AG04449 (cell line): ENCODE data around the gene NDST4.

Experiments used
- CTCF ChIA-PET: fragments of 350-600 bp; formaldehyde crosslinking; extraction: SDS; loops from one replicate; lab custom pipeline; 2021; ENCODE audit warnings: antibody characterized with exemption; lab: Yijun Ruan, JAX
- POLR2A ChIA-PET: fragments of 400-600, 350-600 bp; formaldehyde crosslinking; extraction: SDS; loops from one replicate; lab custom pipeline; 2020; ENCODE audit warnings: antibody characterized with exemption, inconsistent platforms; lab: Yijun Ruan, JAX
- DNase-seq: peaks from one replicate; pipeline ENCODE4 v3.0.0-alpha.2; 2010; ENCODE audit warnings: low read depth, low spot score
- H3K4me3 ChIP-seq: 2 replicates; pipeline ENCODE4 v1.5.1; 2011; ENCODE audit warnings: low read depth, mild to moderate bottlenecking, control low read depth, low read length
- TF ChIP-seq, protein P1 (sequence below): IDR thresholded peaks from one replicate; pipeline ENCODE4 v1.5.1; 2011; ENCODE audit warnings: mild to moderate bottlenecking, moderate library complexity, low read length, control low read depth, inconsistent platforms; ENCODE audit not compliant: insufficient read depth; ENCODE audit errors: missing control alignments

Gene NDST4

DNA sequence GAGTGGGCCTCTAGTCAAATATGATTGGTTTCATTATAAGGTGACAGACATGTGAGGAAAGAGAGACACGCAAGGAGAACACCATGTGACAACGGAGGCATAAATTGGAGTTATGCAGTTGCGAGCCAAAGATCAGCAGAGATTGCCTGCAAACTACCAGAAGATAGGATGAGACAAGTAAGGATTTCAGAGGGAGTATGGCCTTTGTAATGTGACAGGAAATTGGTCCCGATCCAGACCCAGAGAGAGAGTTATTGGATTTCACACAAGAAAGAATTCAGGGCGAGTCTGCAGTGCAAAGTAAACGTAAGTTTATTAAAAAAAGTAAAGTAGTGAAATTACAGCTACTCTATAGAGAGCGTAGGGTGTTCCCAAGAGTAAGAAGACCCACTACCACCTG is 35.7 kb upstream of the NDST4 start:
- TF ChIP-seq, protein P1, sequence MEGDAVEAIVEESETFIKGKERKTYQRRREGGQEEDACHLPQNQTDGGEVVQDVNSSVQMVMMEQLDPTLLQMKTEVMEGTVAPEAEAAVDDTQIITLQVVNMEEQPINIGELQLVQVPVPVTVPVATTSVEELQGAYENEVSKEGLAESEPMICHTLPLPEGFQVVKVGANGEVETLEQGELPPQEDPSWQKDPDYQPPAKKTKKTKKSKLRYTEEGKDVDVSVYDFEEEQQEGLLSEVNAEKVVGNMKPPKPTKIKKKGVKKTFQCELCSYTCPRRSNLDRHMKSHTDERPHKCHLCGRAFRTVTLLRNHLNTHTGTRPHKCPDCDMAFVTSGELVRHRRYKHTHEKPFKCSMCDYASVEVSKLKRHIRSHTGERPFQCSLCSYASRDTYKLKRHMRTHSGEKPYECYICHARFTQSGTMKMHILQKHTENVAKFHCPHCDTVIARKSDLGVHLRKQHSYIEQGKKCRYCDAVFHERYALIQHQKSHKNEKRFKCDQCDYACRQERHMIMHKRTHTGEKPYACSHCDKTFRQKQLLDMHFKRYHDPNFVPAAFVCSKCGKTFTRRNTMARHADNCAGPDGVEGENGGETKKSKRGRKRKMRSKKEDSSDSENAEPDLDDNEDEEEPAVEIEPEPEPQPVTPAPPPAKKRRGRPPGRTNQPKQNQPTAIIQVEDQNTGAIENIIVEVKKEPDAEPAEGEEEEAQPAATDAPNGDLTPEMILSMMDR: no peak
- H3K4me3 ChIP-seq: no peak overlapping the region
- ChIA-PET CTCF (no interaction called here), POLR2A (no interaction called here)
- no peak for DNase-seq

DNA sequence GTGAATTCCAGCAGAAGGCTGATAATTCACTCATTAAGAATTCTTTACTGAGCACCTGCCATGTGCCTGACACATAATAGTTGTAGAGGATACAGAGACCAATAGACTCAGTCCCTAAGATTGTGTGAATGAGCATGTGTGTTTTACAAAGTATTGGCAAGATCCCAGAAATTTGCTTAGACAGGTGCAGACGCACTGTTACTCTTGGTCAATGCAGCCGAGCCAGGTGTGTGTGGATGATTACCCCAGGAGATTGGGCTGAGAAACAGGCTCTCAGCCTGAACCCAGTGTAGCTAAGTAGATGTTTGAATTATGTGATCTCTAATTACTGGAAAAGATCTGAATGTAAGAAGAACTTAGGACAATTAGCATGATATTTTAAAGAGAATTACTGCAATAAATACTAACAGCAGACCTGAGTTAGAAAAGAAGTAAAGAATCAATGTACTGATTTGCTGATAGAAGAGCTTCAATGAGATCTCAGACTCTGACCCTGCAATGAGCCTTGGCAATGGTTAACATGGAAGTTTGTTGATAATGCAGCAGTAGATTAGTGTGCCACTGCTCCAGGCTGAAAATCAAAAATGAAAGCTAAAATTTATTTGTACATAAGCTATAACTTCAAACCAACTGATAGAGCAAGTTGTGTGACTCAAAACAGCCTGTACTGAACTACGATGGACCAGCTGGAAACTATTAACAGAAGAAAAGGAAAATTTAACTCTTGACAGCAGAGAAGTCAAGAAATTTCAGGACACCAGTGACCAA is 32.2 kb upstream of the NDST4 start:
- H3K4me3 ChIP-seq: no peak overlapping the region
- TF ChIP-seq, protein P1: no peak
- POLR2A ChIA-PET: no interaction called here
- no peak for DNase-seq
- CTCF ChIA-PET: no interaction called here

GRCh38 chr4:115128037-115128436 is 14.6 kb upstream of the NDST4 start:
- CTCF ChIA-PET: no interaction called here
- POLR2A ChIA-PET: no interaction called here
- DNase-seq: no peak
- TF ChIP-seq, protein P1: no peak
- H3K4me3 ChIP-seq: no peak overlapping the region

DNA sequence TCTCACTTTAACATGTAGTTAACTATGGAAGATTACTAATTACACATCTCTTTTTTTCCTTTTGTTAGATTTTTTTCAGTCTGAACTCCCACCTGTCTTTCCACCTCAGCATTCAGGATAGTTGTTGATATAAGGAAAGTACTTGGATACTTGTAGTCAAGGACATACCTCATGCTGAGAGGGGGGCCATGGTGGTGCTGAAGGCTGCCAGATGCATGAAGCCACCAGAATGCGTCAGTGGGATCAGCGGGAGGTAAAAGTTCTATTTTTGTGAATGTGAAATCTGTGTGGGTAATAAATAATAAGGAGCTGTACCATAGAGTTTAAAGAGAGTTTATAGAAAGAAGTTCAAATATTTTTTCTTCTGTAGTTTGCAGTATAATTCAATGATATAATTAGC is 13.1 kb upstream of the NDST4 start:
- TF ChIP-seq, protein P1: no peak
- ChIA-PET POLR2A (no interaction called here), CTCF (no interaction called here)
- DNase-seq: no peak
- no peak overlapping the region for H3K4me3 ChIP-seq

DNA sequence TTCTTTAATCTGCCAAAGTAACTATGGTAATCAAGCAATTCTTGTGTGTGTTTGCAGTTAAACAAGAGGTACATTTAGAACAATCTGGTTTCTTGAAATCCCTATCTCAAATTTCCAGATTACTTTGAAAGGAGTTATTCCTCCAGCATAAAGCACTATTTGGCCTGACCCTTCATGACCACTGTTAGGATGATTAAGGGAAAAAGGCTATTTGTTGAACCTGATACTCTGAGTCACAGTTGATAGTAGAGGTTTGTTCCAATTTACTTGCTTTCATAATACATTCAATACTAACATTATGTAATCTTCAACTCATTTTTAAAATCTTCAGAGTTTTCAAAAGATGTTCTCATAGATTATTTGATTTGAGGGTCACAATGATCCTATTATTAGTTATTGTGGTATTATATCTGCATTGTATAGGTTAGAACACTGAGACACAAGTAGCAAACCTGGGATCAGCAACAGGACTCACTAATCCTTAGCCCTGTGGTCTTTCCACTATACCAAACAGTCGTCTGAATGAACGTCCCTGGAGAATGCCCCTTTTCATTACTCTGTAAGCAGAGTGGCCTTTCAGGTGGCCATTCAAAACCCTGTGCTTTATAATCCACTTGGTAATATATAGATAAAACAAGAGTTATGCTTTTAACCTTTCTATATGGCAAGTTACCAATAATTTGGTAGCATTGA is 8.1 kb upstream of the NDST4 start:
- CTCF ChIA-PET: no interaction called here
- no peak for DNase-seq
- POLR2A ChIA-PET: no interaction called here
- no peak overlapping the region for H3K4me3 ChIP-seq
- TF ChIP-seq, protein P1: no peak

- CTCF ChIA-PET: no interaction called here
- DNase-seq: no peak
- POLR2A ChIA-PET: no interaction called here
- TF ChIP-seq, protein P1: no peak
- no peak overlapping the region for H3K4me3 ChIP-seq
Observed at GRCh38 chr4:115119804-115120352, 6.5 kb upstream of the NDST4 start.
